ENCODE measurements around the gene ATP6V0E1.

GRCh38 chr5:173003360-173003759 lies 19.8 kb downstream of the ATP6V0E1 start:
- TF ChIP-seq CTCF (IDR thresholded peaks at IDR 0.05; ENCODE audit: extremely low read depth in 1 of 2, insufficient read depth in 1 of 2, low read depth in 1 of 2, low read length in 2 of 2), result no peak
- no peak for TF ChIP-seq POLR2AphosphoS5 (IDR thresholded peaks at IDR 0.05; ENCODE audit: insufficient read depth, low read depth, low read length)
- no peak for TF ChIP-seq EZH2 (IDR thresholded peaks at IDR 0.05; ENCODE audit: borderline replicate concordance, low read depth, low read length, severe bottlenecking)
- TF ChIP-seq POLR2A (IDR thresholded peaks at IDR 0.05; ENCODE audit: low read depth, low read length), result no peak
- no peak for TF ChIP-seq MYC (IDR thresholded peaks at IDR 0.05; ENCODE audit: low read depth, low read length)
- no peak for TF ChIP-seq JUN (IDR thresholded peaks at IDR 0.05; ENCODE audit: borderline replicate concordance, insufficient read depth, insufficient read length, low read depth)
- no peak for TF ChIP-seq MAX (IDR thresholded peaks at IDR 0.05; ENCODE audit: insufficient read depth, insufficient read length)
- TF ChIP-seq GATA2 (IDR thresholded peaks at IDR 0.05; ENCODE audit: insufficient read depth, insufficient read length, low read depth, low read length), result no peak
- no peak for TF ChIP-seq FOS (IDR thresholded peaks at IDR 0.05; ENCODE audit: borderline replicate concordance, insufficient read depth, low read length)

Data from endothelial cell of umbilical vein (primary cell).